PFSK-1 (cell line): ENCODE data around the gene CACNA1A.

Experiments used
- FOXP2 ChIP-seq: optimal IDR thresholded peaks from 2 replicates; pipeline ENCODE3; 2011; ENCODE audit warnings: borderline replicate concordance, control low read depth, inconsistent platforms; ENCODE audit not compliant: insufficient read depth; ENCODE audit errors: extremely low read length, extremely low read depth
- POLR2AphosphoS5 ChIP-seq: IDR thresholded peaks from 2 replicates; pipeline ENCODE4 v1.6.1; 2012; ENCODE audit warnings: low read depth, mild to moderate bottlenecking, control low read depth, low read length, moderate library complexity
- REST ChIP-seq, 2 experiments: IDR thresholded peaks; 2 replicates each; pipeline versions ENCODE4 v1.6.1 to v1.8.0; 2011 to 2012; ENCODE audit warnings: low read depth in 2 of 2, low read length in 2 of 2, control low read depth in 1 of 2, inconsistent platforms in 1 of 2, mild to moderate bottlenecking in 1 of 2, moderate library complexity in 1 of 2; ENCODE audit not compliant: insufficient read depth in 1 of 2
- SIN3A ChIP-seq: IDR thresholded peaks from 2 replicates; pipeline ENCODE4 v1.6.1; 2012; ENCODE audit warnings: mild to moderate bottlenecking, low read length, moderate library complexity, borderline replicate concordance; ENCODE audit not compliant: insufficient read depth
- TAF1 ChIP-seq: IDR thresholded peaks from 2 replicates; pipeline ENCODE4 v1.6.1; 2012; ENCODE audit warnings: low read length, control low read depth, borderline replicate concordance; ENCODE audit not compliant: insufficient read depth

CACNA1A gene

GRCh38 chr19:13211426-13212308, 294.6 kb downstream of the CACNA1A start:
- TF ChIP-seq TAF1 (no peak), REST (IDR thresholded peaks at IDR 0.05; ENCODE audit: insufficient read depth in 1 of 2, low read depth in 2 of 2, low read length in 2 of 2) (no peak), FOXP2 (no peak), POLR2AphosphoS5 (no peak), SIN3A (no peak)

GRCh38 chr19:13210941-13211340, 295.3 kb downstream of the CACNA1A start:
- no peak for TF ChIP-seq POLR2AphosphoS5

- TF ChIP-seq TAF1 (no peak), REST (IDR thresholded peaks at IDR 0.05; ENCODE audit: insufficient read depth in 1 of 2, low read depth in 2 of 2, low read length in 2 of 2) (no peak), SIN3A (no peak), POLR2AphosphoS5 (no peak), FOXP2 (no peak)
These were observed 295.9 kb downstream of the CACNA1A start for GRCh38 chr19:13210339-13210775.

DNA sequence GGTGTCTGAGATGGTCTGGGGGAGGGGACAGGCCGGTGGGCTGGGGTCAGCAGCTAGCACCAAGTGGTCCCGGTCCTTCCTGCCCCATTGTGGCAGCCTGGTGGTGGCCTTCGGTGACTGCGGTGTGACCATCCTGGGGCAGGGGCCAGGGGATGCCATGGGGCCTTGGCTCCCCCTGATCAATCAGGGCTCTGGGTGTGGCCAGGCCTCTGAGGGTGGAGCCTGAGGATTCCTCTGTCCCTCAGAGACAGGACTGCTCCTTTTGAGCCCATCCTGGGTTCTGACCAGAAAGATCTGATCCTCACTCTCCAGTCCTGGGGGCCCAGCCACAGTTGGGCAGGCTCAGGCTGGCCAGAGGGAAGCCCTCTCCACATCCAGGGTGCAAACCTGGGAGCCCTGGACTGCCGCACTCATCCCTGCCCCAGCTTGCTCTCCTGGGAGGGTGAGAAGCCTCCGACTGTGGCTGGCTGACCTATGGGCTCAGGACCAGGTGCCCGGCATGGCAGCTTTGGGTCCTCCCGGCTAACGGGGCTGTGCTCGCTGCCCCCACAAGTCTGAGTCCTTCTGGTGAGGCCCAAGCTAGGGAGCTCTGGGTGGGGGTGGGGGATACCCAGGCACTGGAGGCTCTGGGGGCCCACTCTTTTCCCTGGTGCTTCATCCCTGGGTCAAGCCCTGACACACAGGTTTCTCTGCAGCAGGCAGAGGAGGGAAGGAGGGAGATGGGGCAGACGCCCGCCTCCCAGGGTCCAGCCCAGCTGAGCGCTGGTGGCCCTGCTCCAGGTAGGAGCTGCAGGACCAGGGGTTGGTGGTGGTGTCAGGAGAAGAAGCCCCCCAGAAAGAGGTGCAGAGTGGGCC, 296.6 kb downstream of the CACNA1A start:
- TF ChIP-seq POLR2AphosphoS5 (no peak), SIN3A (no peak), REST (IDR thresholded peaks at IDR 0.05; ENCODE audit: insufficient read depth in 1 of 2, low read depth in 2 of 2, low read length in 2 of 2) (no peak), TAF1 (no peak)

- TF ChIP-seq SIN3A (no peak), FOXP2 (no peak), TAF1 (no peak), REST (IDR thresholded peaks at IDR 0.05; ENCODE audit: insufficient read depth in 1 of 2, low read depth in 2 of 2, low read length in 2 of 2) (no peak), POLR2AphosphoS5 (no peak)
These were observed 297.4 kb downstream of the CACNA1A start for GRCh38 chr19:13208672-13209483.
